HG03520 (cell line): Measurements from ENCODE around the gene GOLGA3.

Experiments used
- ATAC-seq: cut with Tn5 transposase; IDR thresholded peaks from one replicate; pipeline ENCODE4 v1.9.1; 2021; ENCODE audit warnings: mild to moderate bottlenecking, moderate library complexity; ENCODE audit not compliant: unreplicated experiment

Gene GOLGA3

DNA sequence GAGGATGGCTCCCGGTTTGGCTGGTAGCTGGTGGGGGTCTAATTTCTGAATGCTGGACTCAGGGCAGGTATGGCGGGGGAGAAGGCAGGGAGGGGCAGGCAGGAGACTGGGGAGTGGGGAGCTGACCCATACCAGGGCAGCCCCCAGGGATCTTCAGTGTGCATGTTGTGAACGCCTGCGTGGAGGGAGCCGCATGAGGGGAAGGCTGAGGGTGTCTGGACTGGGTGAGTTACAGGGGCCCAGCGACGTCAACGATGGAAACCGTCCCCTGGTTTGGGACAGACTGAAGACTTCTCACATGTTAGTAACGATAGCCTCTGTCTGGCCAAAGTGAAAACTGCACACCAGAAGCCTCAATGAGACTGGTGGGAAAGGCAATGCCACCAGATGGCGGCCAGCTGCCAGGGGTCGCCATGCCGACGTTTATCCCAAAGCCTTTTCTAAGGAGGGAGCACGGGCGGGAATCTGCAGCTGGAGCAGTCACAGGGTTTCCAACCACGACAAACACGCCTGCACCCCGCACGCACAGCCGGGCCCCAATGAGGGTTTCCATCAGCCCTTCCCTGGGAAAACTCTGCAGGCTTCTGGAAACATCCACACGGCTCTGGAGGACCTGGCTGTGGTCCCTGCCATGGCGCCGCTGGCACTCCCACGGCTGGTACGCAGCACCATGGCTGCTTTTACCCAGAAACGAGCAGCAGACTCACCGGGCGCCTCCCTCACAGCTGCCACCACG is 104.0 kb downstream of the GOLGA3 start:
- no peak for ATAC-seq

DNA sequence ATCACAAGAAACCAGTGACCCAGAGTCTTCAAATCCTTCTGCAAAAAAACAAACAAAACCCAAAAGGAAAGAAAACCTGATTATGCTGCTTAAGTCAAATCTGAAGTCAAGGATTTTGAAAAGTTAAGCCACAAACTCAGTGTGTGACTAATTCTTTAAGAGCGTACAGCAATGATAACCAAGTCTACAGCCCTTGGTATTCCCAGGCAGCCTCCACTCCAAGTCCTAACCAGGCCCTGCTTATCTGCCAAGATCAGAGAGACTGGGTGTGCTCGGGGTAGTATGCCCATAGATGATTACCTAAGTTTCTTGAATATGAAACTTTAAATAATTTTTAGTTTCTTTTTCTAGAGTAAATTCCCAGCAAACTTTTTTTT is 104.9 kb downstream of the GOLGA3 start:
- no peak for ATAC-seq

DNA sequence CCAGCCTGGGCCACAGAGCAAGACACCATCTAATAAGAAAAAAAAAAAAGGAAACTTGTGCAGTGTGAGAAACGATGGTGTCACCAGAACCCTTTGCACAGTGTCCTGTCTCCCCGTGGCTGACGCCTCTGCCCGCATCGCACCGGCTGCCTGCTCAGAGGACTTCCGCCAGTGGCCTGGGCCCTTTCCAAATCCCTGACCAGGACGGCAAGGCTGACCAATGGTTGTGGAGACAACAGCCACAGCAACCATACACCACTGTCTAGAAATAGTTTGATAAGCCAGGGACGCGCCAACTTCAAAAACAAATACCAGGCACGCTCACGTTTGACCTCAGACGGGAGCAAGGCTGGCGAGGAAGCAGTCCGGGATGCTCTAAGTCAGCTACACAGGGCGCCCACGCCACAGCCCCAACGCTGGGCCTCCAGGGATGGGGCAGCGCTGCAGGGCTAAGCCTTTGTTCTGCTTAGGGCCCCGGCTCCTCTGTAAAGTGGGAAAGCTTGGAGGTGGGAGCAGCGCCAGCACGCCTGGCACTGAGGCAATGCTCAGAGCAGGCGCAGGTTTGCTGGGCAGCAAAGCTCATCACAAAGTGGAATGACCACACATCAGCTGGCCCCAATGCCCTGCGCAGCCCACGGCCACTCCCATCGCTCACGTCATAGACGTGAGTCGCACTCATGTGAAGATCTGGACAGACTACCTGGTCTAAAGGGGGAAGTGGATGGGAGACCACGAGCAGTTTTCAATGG is 105.5 kb downstream of the GOLGA3 start:
- no peak for ATAC-seq

DNA sequence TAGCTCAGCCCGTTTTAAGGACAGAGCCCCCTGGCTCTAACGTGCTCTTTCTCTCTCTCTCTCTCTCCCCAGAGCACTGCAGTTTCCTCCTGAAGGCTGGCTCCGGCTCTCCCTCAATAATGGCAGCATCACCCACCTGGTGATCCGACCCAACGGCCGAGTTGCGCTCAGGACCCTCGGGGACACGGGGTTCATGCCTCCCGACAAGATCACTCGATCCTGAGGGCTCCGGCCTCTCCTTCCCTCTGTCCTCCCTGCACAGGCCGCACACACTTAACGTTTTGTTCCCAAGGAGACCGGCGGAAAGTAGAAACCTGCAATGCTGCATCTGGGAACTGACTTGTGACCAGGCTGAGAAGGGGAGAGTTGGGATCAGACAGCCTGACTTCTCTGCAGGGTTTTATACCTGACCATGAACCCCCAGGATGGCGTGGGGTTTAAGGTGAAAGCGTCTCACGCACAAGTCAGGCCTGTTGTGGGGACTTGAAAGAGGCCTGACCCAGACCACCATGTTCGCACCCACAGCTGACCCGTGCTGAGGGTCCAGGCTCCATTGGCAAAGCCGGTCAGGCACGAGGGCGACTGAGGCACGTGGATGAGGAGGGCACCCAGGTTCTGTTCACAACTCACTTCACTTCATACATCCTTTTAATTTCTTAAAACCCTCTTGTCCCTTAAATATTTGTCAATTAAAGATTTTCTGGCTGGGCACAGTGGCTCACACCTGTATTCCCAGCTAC is 107.9 kb downstream of the GOLGA3 start:
- no peak for ATAC-seq

DNA sequence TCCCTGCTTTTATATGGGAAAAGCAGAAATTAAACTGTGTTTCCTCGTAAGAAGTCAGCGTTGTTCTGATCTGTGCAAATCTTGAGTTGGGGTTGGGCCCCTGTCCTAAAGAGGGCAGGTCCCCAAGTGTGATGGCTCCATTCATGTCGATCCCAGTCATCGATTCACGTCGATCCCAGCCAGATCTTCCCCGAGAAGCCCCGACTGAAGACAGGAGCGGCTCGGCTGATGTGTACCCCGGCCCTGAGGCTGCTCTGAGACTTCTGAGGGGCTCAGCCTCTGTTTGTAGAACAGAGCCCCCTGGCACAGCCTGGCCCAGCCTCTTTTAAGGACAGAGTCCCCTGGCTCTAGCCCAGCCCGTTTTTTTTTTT is 108.7 kb downstream of the GOLGA3 start:
- ATAC-seq: no peak

DNA sequence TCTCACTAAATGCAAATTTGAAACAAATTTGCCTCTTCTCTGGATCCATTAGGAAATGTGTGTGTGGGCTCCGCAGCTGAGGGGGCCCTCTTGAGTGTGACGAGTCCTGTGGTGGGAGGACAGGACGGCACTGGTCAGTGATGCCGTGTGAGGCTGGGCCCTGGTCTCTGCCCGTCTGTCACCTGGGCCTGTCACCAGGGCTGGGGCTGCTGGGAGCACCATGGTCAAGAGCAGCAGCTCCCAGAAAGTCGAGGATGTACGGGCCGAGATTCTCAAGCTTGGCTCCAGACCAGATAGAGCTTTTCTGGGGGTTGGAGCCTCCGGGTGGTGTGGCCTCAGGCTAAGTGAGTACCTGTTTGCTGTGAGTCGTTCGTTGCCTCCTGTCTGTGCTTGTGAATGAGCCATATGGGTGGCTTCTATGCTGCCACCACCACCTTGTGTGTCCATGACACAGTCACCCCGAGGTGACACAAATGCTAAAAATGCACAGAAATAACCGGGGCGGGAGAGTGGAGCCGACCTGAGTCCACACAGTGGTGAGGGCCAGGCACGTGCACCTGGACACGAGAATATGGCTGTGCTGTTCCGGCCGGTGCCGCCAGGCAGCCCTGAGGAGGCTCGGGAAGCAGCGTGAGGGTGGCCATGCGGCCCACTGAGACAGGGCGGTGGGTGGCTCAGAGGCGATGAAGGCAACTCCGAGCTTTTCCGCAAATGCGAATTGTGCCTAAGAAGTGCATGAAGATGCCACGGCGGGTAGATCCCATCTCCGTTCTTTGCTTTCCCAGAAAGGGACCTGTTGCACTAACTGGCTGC is 109.3 kb downstream of the GOLGA3 start:
- ATAC-seq: no peak
